ENCODE results near the gene SNRK. TPM values are rescaled to one million over a fixed set of nuclear protein-coding genes. Genes with fewer than 3 reads are reported as not detected.

Gene SNRK
- total RNA-seq, 1 experiment from 2014 or later: 11.8 TPM

GRCh38 chr3:43290956-43291355 is 4.6 kb downstream of the SNRK start:
- ChIA-PET CTCF (no interaction called here), POLR2A (no interaction called here)
- Mint-ChIP-seq H3K4me1 (peaks cover 36% of the 10 kb centered on the region), H3K36me3 (no peaks in the 10 kb centered on the region), H3K27ac (no peak overlapping the region), H3K4me3 (no peak overlapping the region), H3K27me3 (ENCODE audit: low read depth) (no peaks in the 10 kb centered on the region), H3K9me3 (no peaks in the 10 kb centered on the region)
- TF ChIP-seq GRHL2 (CRISPR knock-in tag; IDR thresholded peaks at IDR 0.05; ENCODE audit: insufficient replicate concordance, severe bottlenecking) (no peak), FOXP1 (CRISPR knock-in tag; IDR thresholded peaks at IDR 0.05; ENCODE audit: borderline replicate concordance) (no peak), PRRX2 (CRISPR knock-in tag; IDR thresholded peaks at IDR 0.05) (no peak), KAT7 (CRISPR knock-in tag; IDR thresholded peaks at IDR 0.05; ENCODE audit: borderline replicate concordance) (no peak), ZNF416 (CRISPR knock-in tag; IDR thresholded peaks at IDR 0.05) (no peak), CREM (CRISPR knock-in tag; IDR thresholded peaks at IDR 0.05) (no peak), GABPB1 (CRISPR knock-in tag; IDR thresholded peaks at IDR 0.05) (no peak), PRDM15 (CRISPR knock-in tag; IDR thresholded peaks at IDR 0.05) (no peak), ZNF138 (CRISPR knock-in tag; conservative IDR thresholded peaks at IDR 0.05) (no peak), HMGA2 (CRISPR knock-in tag; IDR thresholded peaks at IDR 0.05) (no peak), TEAD4 (CRISPR knock-in tag; IDR thresholded peaks at IDR 0.05) (no peak)
- TF ChIP-seq, protein P1, sequence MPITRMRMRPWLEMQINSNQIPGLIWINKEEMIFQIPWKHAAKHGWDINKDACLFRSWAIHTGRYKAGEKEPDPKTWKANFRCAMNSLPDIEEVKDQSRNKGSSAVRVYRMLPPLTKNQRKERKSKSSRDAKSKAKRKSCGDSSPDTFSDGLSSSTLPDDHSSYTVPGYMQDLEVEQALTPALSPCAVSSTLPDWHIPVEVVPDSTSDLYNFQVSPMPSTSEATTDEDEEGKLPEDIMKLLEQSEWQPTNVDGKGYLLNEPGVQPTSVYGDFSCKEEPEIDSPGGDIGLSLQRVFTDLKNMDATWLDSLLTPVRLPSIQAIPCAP (CRISPR knock-in tag; IDR thresholded peaks at IDR 0.05): no peak
- TF ChIP-seq, protein P2, sequence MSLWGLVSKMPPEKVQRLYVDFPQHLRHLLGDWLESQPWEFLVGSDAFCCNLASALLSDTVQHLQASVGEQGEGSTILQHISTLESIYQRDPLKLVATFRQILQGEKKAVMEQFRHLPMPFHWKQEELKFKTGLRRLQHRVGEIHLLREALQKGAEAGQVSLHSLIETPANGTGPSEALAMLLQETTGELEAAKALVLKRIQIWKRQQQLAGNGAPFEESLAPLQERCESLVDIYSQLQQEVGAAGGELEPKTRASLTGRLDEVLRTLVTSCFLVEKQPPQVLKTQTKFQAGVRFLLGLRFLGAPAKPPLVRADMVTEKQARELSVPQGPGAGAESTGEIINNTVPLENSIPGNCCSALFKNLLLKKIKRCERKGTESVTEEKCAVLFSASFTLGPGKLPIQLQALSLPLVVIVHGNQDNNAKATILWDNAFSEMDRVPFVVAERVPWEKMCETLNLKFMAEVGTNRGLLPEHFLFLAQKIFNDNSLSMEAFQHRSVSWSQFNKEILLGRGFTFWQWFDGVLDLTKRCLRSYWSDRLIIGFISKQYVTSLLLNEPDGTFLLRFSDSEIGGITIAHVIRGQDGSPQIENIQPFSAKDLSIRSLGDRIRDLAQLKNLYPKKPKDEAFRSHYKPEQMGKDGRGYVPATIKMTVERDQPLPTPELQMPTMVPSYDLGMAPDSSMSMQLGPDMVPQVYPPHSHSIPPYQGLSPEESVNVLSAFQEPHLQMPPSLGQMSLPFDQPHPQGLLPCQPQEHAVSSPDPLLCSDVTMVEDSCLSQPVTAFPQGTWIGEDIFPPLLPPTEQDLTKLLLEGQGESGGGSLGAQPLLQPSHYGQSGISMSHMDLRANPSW (CRISPR knock-in tag; conservative IDR thresholded peaks at IDR 0.05; ENCODE audit: low read depth): no peak
- TF ChIP-seq, protein P3, sequence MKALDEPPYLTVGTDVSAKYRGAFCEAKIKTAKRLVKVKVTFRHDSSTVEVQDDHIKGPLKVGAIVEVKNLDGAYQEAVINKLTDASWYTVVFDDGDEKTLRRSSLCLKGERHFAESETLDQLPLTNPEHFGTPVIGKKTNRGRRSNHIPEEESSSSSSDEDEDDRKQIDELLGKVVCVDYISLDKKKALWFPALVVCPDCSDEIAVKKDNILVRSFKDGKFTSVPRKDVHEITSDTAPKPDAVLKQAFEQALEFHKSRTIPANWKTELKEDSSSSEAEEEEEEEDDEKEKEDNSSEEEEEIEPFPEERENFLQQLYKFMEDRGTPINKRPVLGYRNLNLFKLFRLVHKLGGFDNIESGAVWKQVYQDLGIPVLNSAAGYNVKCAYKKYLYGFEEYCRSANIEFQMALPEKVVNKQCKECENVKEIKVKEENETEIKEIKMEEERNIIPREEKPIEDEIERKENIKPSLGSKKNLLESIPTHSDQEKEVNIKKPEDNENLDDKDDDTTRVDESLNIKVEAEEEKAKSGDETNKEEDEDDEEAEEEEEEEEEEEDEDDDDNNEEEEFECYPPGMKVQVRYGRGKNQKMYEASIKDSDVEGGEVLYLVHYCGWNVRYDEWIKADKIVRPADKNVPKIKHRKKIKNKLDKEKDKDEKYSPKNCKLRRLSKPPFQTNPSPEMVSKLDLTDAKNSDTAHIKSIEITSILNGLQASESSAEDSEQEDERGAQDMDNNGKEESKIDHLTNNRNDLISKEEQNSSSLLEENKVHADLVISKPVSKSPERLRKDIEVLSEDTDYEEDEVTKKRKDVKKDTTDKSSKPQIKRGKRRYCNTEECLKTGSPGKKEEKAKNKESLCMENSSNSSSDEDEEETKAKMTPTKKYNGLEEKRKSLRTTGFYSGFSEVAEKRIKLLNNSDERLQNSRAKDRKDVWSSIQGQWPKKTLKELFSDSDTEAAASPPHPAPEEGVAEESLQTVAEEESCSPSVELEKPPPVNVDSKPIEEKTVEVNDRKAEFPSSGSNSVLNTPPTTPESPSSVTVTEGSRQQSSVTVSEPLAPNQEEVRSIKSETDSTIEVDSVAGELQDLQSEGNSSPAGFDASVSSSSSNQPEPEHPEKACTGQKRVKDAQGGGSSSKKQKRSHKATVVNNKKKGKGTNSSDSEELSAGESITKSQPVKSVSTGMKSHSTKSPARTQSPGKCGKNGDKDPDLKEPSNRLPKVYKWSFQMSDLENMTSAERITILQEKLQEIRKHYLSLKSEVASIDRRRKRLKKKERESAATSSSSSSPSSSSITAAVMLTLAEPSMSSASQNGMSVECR (CRISPR knock-in tag; IDR thresholded peaks at IDR 0.05; ENCODE audit: borderline replicate concordance): no peak
- TF ChIP-seq, protein P4, sequence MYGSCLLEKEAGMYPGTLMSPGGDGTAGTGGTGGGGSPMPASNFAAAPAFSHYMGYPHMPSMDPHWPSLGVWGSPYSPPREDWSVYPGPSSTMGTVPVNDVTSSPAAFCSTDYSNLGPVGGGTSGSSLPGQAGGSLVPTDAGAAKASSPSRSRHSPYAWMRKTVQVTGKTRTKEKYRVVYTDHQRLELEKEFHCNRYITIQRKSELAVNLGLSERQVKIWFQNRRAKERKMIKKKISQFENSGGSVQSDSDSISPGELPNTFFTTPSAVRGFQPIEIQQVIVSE (CRISPR knock-in tag; IDR thresholded peaks at IDR 0.05; ENCODE audit: borderline replicate concordance): no peak
- TF ChIP-seq, protein P5, sequence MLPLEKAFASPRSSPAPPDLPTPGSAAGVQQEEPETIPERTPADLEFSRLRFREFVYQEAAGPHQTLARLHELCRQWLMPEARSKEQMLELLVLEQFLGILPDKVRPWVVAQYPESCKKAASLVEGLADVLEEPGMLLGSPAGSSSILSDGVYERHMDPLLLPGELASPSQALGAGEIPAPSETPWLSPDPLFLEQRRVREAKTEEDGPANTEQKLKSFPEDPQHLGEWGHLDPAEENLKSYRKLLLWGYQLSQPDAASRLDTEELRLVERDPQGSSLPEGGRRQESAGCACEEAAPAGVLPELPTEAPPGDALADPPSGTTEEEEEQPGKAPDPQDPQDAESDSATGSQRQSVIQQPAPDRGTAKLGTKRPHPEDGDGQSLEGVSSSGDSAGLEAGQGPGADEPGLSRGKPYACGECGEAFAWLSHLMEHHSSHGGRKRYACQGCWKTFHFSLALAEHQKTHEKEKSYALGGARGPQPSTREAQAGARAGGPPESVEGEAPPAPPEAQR (CRISPR knock-in tag; IDR thresholded peaks at IDR 0.05): no peak
- no peak for DNase-seq (ENCODE audit: low spot score)
- no peak for ATAC-seq

All from WTC11 (cell line).